Glomerular visceral epithelial cell (primary cell): ENCODE results near the gene EPHA2.

ENCODE experiments used
- DNase-seq: peaks from one replicate; pipeline ENCODE4 v3.0.0-alpha.2; 2016; ENCODE audit errors: extremely low spot score

Gene EPHA2

GRCh38 chr1:16134906-16135305, 21.0 kb downstream of the EPHA2 start:
- no peak for DNase-seq

GRCh38 chr1:16134066-16134801, 21.6 kb downstream of the EPHA2 start:
- DNase-seq, result no peak

GRCh38 chr1:16133007-16133961, 22.6 kb downstream of the EPHA2 start:
- DNase-seq, result no peak

- DNase-seq, result no peak
Measured at GRCh38 chr1:16132325-16132785, 23.5 kb downstream of the EPHA2 start.

GRCh38 chr1:16131636-16132324, 24.1 kb downstream of the EPHA2 start:
- no peak for DNase-seq

GRCh38 chr1:16130827-16131226, 25.0 kb downstream of the EPHA2 start:
- no peak for DNase-seq

- DNase-seq, result no peak
Measured at GRCh38 chr1:16129921-16130543, 25.8 kb downstream of the EPHA2 start.

- DNase-seq, result no peak
Measured at GRCh38 chr1:16129316-16129715, 26.6 kb downstream of the EPHA2 start.

- DNase-seq, result no peak
Measured at GRCh38 chr1:16128338-16128741, 27.5 kb downstream of the EPHA2 start.

GRCh38 chr1:16127676-16128337, 28.1 kb downstream of the EPHA2 start:
- no peak for DNase-seq

- no peak for DNase-seq
Measured at GRCh38 chr1:16126743-16127515, 28.9 kb downstream of the EPHA2 start.

GRCh38 chr1:16126160-16126559, 29.7 kb downstream of the EPHA2 start:
- no peak for DNase-seq

GRCh38 chr1:16125483-16125882, 30.4 kb downstream of the EPHA2 start:
- no peak for DNase-seq

GRCh38 chr1:16125088-16125470, 30.8 kb downstream of the EPHA2 start:
- no peak for DNase-seq

GRCh38 chr1:16124377-16125087, 31.3 kb downstream of the EPHA2 start:
- no peak for DNase-seq

- DNase-seq, result peak; percentile 93
Measured at GRCh38 chr1:16122916-16123315, 33.0 kb downstream of the EPHA2 start.

- DNase-seq, result peak; percentile 88
Measured at GRCh38 chr1:16122350-16122881, 33.5 kb downstream of the EPHA2 start.

- no peak for DNase-seq
Measured at GRCh38 chr1:16120940-16121410, 34.9 kb downstream of the EPHA2 start.

GRCh38 chr1:16120407-16120806, 35.5 kb downstream of the EPHA2 start:
- no peak for DNase-seq
